SK-N-SH treated with all-trans-retinoic acid at 6 μM for 48 hours (cell line): ENCODE measurements around the gene KPNA6.

Experiments
- CREB5 ChIP-seq: fragments of 250-450 bp; sonication (Bioruptor Pico); IDR thresholded peaks from 2 replicates; pipeline ENCODE4 v1.5.1; 2020; ENCODE audit warnings: low read depth, mild to moderate bottlenecking, moderate library complexity
- CSDC2 ChIP-seq: fragments of 250-450 bp; sonication (Bioruptor Pico); IDR thresholded peaks from 2 replicates; pipeline ENCODE4 v1.5.0; 2020; ENCODE audit warnings: mild to moderate bottlenecking, moderate library complexity
- PATZ1 ChIP-seq: fragments of 250-450 bp; sonication (Bioruptor Pico); IDR thresholded peaks from 2 replicates; pipeline ENCODE4 v1.8.0; 2020; ENCODE audit warnings: mild to moderate bottlenecking, moderate library complexity, borderline replicate concordance
- ZNF565 ChIP-seq: fragments of 450-650 bp; formaldehyde crosslinking; conservative IDR thresholded peaks from 2 replicates; pipeline ENCODE4 v1.5.0; 2020; ENCODE audit warnings: low read depth, mild to moderate bottlenecking, moderate library complexity
- TF ChIP-seq, protein P1 (sequence below): fragments of 250-450 bp; sonication (Bioruptor Pico); IDR thresholded peaks from 2 replicates; pipeline ENCODE4 v1.5.0; 2020; ENCODE audit warnings: mild to moderate bottlenecking, moderate library complexity

DNA sequence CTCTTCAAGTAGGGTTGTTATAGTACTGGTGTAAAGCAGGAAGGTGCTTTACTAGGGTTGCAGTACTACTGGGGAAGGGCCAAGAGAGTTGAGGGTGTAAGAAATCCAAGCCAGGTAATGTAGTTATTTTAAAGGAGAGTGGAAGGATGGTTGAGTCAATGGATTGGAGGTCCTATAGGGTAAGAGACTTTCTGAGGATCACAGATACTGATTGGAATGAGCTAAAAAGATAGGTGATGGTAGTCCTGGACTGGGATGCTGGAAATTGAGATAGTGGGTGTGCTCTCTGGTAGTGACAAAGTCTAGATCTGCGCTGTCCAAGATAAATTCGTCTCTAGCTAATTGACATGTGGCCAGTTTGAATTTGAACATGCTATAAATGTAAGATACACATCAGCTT lies 78.6 kb downstream of the KPNA6 start:
- TF ChIP-seq CSDC2, result no peak
- TF ChIP-seq PATZ1 (CRISPR knock-in tag), result no peak
- TF ChIP-seq, protein P1, sequence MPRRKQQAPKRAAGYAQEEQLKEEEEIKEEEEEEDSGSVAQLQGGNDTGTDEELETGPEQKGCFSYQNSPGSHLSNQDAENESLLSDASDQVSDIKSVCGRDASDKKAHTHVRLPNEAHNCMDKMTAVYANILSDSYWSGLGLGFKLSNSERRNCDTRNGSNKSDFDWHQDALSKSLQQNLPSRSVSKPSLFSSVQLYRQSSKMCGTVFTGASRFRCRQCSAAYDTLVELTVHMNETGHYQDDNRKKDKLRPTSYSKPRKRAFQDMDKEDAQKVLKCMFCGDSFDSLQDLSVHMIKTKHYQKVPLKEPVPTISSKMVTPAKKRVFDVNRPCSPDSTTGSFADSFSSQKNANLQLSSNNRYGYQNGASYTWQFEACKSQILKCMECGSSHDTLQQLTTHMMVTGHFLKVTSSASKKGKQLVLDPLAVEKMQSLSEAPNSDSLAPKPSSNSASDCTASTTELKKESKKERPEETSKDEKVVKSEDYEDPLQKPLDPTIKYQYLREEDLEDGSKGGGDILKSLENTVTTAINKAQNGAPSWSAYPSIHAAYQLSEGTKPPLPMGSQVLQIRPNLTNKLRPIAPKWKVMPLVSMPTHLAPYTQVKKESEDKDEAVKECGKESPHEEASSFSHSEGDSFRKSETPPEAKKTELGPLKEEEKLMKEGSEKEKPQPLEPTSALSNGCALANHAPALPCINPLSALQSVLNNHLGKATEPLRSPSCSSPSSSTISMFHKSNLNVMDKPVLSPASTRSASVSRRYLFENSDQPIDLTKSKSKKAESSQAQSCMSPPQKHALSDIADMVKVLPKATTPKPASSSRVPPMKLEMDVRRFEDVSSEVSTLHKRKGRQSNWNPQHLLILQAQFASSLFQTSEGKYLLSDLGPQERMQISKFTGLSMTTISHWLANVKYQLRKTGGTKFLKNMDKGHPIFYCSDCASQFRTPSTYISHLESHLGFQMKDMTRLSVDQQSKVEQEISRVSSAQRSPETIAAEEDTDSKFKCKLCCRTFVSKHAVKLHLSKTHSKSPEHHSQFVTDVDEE (CRISPR knock-in tag), result no peak
- no peak for TF ChIP-seq CREB5
- TF ChIP-seq ZNF565 (CRISPR knock-in tag), result no peak
